K562 treated with DMSO at 1 percent for 4 hours (cell line): Measurements from ENCODE around the gene HBP1. TPM values are rescaled to one million over a fixed set of nuclear protein-coding genes. Genes with fewer than 3 reads are reported as not detected.

Experiments
- total RNA-seq: library from RNA; unstranded; fragments of 300-600 nt; gene quantifications from 2 replicates; pipeline ENCODE4 v1.2.3, GENCODE V29; 2022; ENCODE audit not compliant: insufficient read depth

Gene HBP1, protein sequence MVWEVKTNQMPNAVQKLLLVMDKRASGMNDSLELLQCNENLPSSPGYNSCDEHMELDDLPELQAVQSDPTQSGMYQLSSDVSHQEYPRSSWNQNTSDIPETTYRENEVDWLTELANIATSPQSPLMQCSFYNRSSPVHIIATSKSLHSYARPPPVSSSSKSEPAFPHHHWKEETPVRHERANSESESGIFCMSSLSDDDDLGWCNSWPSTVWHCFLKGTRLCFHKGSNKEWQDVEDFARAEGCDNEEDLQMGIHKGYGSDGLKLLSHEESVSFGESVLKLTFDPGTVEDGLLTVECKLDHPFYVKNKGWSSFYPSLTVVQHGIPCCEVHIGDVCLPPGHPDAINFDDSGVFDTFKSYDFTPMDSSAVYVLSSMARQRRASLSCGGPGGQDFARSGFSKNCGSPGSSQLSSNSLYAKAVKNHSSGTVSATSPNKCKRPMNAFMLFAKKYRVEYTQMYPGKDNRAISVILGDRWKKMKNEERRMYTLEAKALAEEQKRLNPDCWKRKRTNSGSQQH
- total RNA-seq = 36.6 TPM in 2 replicates

DNA sequence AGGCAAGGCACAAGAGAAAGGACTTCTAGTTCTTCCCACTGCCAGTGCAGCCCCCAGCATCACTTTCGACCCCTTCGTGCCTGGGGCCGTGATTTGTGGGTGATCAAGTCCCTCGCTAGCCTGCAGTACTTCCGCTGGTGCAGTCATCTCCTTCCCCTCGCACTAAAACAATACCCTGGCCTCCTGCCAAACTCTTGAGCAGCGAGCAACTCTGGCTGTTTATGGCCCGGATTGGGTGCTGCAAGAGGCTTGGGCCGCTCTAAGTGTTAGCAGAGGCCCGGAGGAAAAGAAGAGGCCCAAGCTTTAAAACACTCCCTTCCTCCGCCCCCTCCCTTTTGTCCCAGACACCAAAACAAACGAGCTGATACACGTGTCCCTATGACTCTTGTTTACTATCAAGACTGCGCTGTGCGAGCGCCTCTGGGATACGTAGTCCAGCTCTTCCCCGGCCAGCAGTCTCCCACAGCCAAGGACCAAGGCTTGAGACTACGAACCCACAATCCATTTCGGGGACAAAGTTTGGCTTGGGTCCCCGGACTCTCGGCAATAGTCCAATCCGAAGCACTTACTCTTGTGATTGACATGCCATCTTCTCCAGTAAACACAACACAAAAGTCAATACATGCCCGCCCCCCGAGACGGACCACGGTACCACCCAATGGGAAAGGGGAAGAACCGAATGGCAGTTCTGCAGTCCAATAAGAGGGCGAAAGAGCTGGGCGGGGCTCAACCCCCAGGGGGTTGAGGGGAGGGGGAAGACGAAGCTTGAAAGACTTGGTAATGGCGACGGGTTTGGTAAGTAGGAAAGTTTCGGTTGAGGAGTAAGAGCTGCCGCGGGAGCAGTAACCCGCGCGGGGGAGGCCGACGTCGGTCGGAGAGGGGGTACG is at the start of gene HBP1:
Gene HBP1 (plus strand): TSS at position 771 of the 887 bp plus-strand sequence. CDS start 10,891 bp downstream, outside the sequence.

Other genes starting within 250 kb of the HBP1 start
- gene PRKAR2B, start 124.3 kb upstream of the HBP1 start, total RNA-seq = 52.4 and 53.8 TPM in 2 replicates